NCI-H526 (cell line): ENCODE measurements around the gene COL25A1.

Experiments
- DNase-seq, 2 experiments: peaks; one replicate each; lab custom pipeline; 2025; lab: John Stamatoyannopoulos, UW

Gene COL25A1

DNA sequence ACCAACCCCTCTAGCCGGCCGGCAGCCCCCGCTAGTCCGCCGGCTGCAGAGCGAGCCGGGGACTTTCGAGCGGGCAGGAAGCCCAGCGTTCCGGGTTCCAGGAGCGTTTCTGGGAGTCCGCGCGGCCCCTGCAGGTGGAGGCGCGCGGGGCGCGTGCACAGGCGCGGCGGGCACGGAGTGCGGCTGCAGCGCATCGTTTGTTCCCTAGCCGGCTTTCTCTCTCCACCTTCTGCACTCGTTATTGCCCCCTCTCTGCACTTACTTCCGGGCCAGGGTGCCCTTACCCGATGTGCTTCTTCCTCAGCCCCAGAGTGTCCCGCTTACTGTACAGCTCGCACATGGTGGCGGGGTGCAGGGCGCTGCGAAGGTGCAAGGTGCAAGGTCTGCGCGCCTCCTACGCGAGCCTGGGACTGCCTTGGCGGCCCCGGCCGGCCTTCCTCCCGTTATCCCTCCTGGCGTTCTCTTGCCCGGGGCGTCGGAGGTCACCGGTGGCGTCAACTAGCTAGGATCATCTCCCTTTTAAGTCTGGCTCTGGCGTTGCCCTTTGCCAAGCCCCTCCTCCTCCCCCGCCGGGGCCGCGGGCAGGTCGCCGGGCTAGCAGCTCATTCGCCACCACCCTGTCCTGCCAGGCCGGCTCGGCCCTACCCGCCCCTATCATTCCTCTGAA lies 539.8 kb downstream of the COL25A1 start, which contains the start of gene ETNPPL:
Gene ETNPPL (minus strand): TSS at position 495 of the 667 bp plus-strand sequence. CDS start 155 bp downstream, at position 340.
- DNase-seq: peak; percentile 33 to 81
